Tibial nerve (tissue), 3 donors: ENCODE measurements around the gene PACSIN3.

ENCODE experiments used
- EP300 ChIP-seq, 2 donors: sonication (generic); formaldehyde crosslinking; IDR thresholded peaks; one replicate each; pipeline ENCODE4 v1.6.1; 2017; ENCODE audit warnings: antibody characterized with exemption in 2 of 2, mild to moderate bottlenecking in 1 of 2
- POLR2A ChIP-seq, 2 donors: fragments of 450-650 bp; IDR thresholded peaks; one replicate each; pipeline ENCODE4 v1.6.1; 2017; ENCODE audit warnings: antibody characterized with exemption in 2 of 2, mild to moderate bottlenecking in 2 of 2, moderate library complexity in 2 of 2

DNA sequence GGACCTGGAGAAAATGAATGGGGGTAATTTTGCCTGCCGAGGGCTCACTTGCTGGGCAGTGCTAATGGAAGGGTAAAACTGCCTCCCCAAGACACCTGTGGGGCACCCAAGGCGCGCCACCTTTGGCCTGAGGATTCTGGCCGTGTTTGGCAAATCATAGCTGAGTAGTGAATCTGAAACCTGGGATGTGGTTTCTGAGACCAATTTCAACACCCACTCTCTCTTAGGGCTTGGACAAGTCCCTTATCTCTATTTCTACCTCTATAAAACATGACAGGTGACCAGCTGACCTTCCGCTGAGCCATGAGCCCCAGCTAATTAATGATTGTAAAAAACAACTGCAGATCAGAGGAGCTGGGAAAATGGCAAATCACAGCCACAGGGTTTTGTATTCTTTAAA is 1.5 kb upstream of the PACSIN3 start:
- no peak for TF ChIP-seq EP300 (IDR thresholded peaks at IDR 0.05)
- TF ChIP-seq POLR2A (IDR thresholded peaks at IDR 0.05) = no peak
